IMR-90 (cell line): Measurements from ENCODE around the gene LCE2C. TPM values are rescaled to one million over a fixed set of nuclear protein-coding genes. Genes with fewer than 3 reads are reported as not detected.

Source experiments
- ATAC-seq: fragments of 200-7000 bp; cut with Tn5 transposase; 2 replicates; pipeline ENCODE4 v1.9.1; 2020; ENCODE audit warnings: low read depth, mild to moderate bottlenecking, moderate library complexity
- BruUV-seq: library from RNA; stranded (reverse); fragments of 400-500 nt; replicated peaks from 2 replicates; lab custom pipeline; 2021; lab: Mats Ljungman, UMichigan
- CTCF ChIA-PET: fragments of 300-600 bp; formaldehyde crosslinking; extraction: SDS; loops from one replicate; lab custom pipeline; 2021; ENCODE audit warnings: antibody characterized with exemption; lab: Yijun Ruan, JAX
- POLR2A ChIA-PET: fragments of 300-600 bp; sonication (Branson Sonifier 250); formaldehyde crosslinking; loops from one replicate; lab custom pipeline; 2022; ENCODE audit warnings: antibody characterized with exemption; ENCODE audit not compliant: unreplicated experiment; lab: Charles Lee
- DNase-seq: peaks from one replicate; pipeline ENCODE4 v3.0.0; 2013
- H2AFZ ChIP-seq: replicated peaks from 2 replicates; pipeline ENCODE3; 2013; ENCODE audit warnings: low read length, mild to moderate bottlenecking; ENCODE audit not compliant: poor library complexity
- H2AK5ac ChIP-seq: 2 replicates; pipeline ENCODE4 v1.6.1; 2013; ENCODE audit warnings: low read depth, low read length, inconsistent platforms
- H2AK9ac ChIP-seq: replicated peaks from 2 replicates; pipeline ENCODE3; 2013; ENCODE audit warnings: mild to moderate bottlenecking, low read depth, low read length, moderate library complexity; ENCODE audit not compliant: poor library complexity
- H2BK120ac ChIP-seq: 2 replicates; pipeline ENCODE4 v1.6.1; 2013; ENCODE audit warnings: low read depth, low read length, inconsistent platforms
- H2BK15ac ChIP-seq: 3 replicates; pipeline ENCODE4 v1.6.1; 2013; ENCODE audit warnings: low read depth, low read length, inconsistent platforms
- H2BK20ac ChIP-seq: 2 replicates; pipeline ENCODE4 v1.6.1; 2013; ENCODE audit warnings: low read depth, mild to moderate bottlenecking, inconsistent platforms, low read length, moderate library complexity
- H2BK5ac ChIP-seq: 2 replicates; pipeline ENCODE4 v1.6.1; 2013; ENCODE audit warnings: mild to moderate bottlenecking, low read depth, low read length, inconsistent platforms; ENCODE audit not compliant: poor library complexity, severe bottlenecking
- H3K14ac ChIP-seq: replicated peaks from 2 replicates; pipeline ENCODE4 v1.6.1; 2013; ENCODE audit warnings: low read depth, low read length, inconsistent platforms
- H3K18ac ChIP-seq: 2 replicates; pipeline ENCODE4 v1.6.1; 2013; ENCODE audit warnings: low read depth, low read length, control low read depth
- H3K23ac ChIP-seq: 2 replicates; pipeline ENCODE4 v1.6.1; 2013; ENCODE audit warnings: low read depth, low read length, inconsistent platforms
- H3K27ac ChIP-seq: 2 replicates; pipeline ENCODE4 v1.5.1; 2013; ENCODE audit warnings: mild to moderate bottlenecking, control low read depth, low read length; ENCODE audit not compliant: insufficient read depth
- H3K27me3 ChIP-seq: 2 replicates; pipeline ENCODE4 v1.6.1; 2013; ENCODE audit warnings: low read length; ENCODE audit not compliant: control insufficient read depth, insufficient read depth
- H3K36me3 ChIP-seq: 2 replicates; pipeline ENCODE4 v1.6.1; 2013; ENCODE audit warnings: low read length, mixed read lengths; ENCODE audit not compliant: control insufficient read depth, insufficient read depth
- H3K4ac ChIP-seq: 2 replicates; pipeline ENCODE4 v1.6.1; 2013; ENCODE audit warnings: low read depth, low read length, inconsistent platforms
- H3K4me1 ChIP-seq: 2 replicates; pipeline ENCODE4 v1.6.1; 2013; ENCODE audit warnings: low read length, mixed read lengths; ENCODE audit not compliant: control insufficient read depth, insufficient read depth
- H3K4me2 ChIP-seq: 2 replicates; pipeline ENCODE4 v1.6.1; 2013; ENCODE audit warnings: low read depth, mild to moderate bottlenecking, control low read depth, low read length, moderate library complexity
- H3K4me3 ChIP-seq: 2 replicates; pipeline ENCODE4 v1.5.1; 2013; ENCODE audit warnings: low read depth, mild to moderate bottlenecking, control low read depth, low read length, moderate library complexity; ENCODE audit not compliant: insufficient read depth
- H3K56ac ChIP-seq: 2 replicates; pipeline ENCODE4 v1.6.1; 2013; ENCODE audit warnings: low read length, inconsistent platforms; ENCODE audit not compliant: insufficient read depth; ENCODE audit errors: extremely low read depth
- H3K79me1 ChIP-seq, 2 experiments: 2 replicates each; pipeline ENCODE4 v1.6.1; 2013; ENCODE audit warnings: low read length in 2 of 2, inconsistent platforms in 1 of 2, low read depth in 1 of 2
- H3K9ac ChIP-seq: 2 replicates; pipeline ENCODE4 v1.6.1; 2013; ENCODE audit warnings: low read depth, low read length, control low read depth
- H3K9me1 ChIP-seq: 2 replicates; pipeline ENCODE4 v1.6.1; 2013; ENCODE audit warnings: low read length, inconsistent platforms; ENCODE audit not compliant: insufficient read depth
- H3K9me3 ChIP-seq: 2 replicates; pipeline ENCODE4 v1.6.1; 2013; ENCODE audit warnings: low read length; ENCODE audit not compliant: control insufficient read depth, insufficient read depth
- H4K20me1 ChIP-seq: 2 replicates; pipeline ENCODE4 v1.6.1; 2013; ENCODE audit warnings: low read length, inconsistent platforms; ENCODE audit not compliant: insufficient read depth
- H4K5ac ChIP-seq: 2 replicates; pipeline ENCODE4 v1.6.1; 2013; ENCODE audit warnings: mild to moderate bottlenecking, low read depth, low read length, control low read depth
- H4K8ac ChIP-seq, 2 experiments: 2 replicates each; pipeline ENCODE4 v1.6.1; 2013; ENCODE audit warnings: low read depth in 2 of 2, low read length in 2 of 2, control low read depth in 1 of 2, inconsistent platforms in 1 of 2
- H4K91ac ChIP-seq: 2 replicates; pipeline ENCODE4 v1.6.1; 2013; ENCODE audit warnings: low read depth, low read length, inconsistent platforms; ENCODE audit not compliant: insufficient read depth
- ELK1 ChIP-seq: fragments of 150-350 bp; IDR thresholded peaks from 2 replicates; pipeline ENCODE4 v1.6.1; 2016; ENCODE audit warnings: low read depth, mild to moderate bottlenecking, low read length, moderate library complexity, borderline replicate concordance
- MAFK ChIP-seq: IDR thresholded peaks from 2 replicates; pipeline ENCODE4 v1.6.1; 2012; ENCODE audit warnings: low read depth, low read length, improper control_type of control experiment
- MAZ ChIP-seq: IDR thresholded peaks from 2 replicates; pipeline ENCODE4 v1.6.1; 2012; ENCODE audit warnings: low read depth, mild to moderate bottlenecking, low read length, improper control_type of control experiment, moderate library complexity, borderline replicate concordance
- RFX5 ChIP-seq: IDR thresholded peaks from 2 replicates; pipeline ENCODE4 v1.8.0; 2012; ENCODE audit warnings: low read depth, mild to moderate bottlenecking, low read length, moderate library complexity
- SMC3 ChIP-seq: fragments of 150-350 bp; IDR thresholded peaks from 2 replicates; pipeline ENCODE4 v1.6.1; 2016; ENCODE audit warnings: low read depth, mild to moderate bottlenecking, antibody characterized with exemption, low read length, moderate library complexity
- WGBS, 2 experiments: methylation state at CpG; one replicate each; pipeline versions ENCODE4 v1.1.5 to v1.1.7; 2013; ENCODE audit warnings: missing lambda C conversion rate in 2 of 2; ENCODE audit not compliant: insufficient read length in 1 of 2; ENCODE audit errors: extremely low coverage in 2 of 2; 5-methylcytosine and 5-hydroxymethylcytosine counted together
- dilution Hi-C: fragments of 300-500 bp; cut with HindIII; formaldehyde crosslinking; loops from one replicate; pipeline ENCODE4 v1.14.3; 2018; ENCODE audit warnings: low sequenced_read_pairs; ENCODE audit not compliant: unreplicated experiment
- in situ Hi-C: fragments of 300-500 bp; cut with MboI; formaldehyde crosslinking; loops from 3 replicates; pipeline ENCODE4 v1.14.3; 2019; ENCODE audit warnings: low sequenced_read_pairs, inconsistent platforms, mixed read lengths
- intact Hi-C: fragments of 100-400 bp; cut with micrococcal nuclease; formaldehyde crosslinking; loops from 2 replicates; pipeline ENCODE4 v1.10.0; 2022
- polyA plus RNA-seq, 3 experiments: library from polyadenylated mRNA; depleted of rRNA; stranded (reverse); fragments of >200 nt; gene quantifications; 2 replicates each; pipeline ENCODE4 v1.2.3, GENCODE V29; 2012; ENCODE audit warnings: low replicate concordance in 1 of 3
- total RNA-seq: library from RNA; depleted of rRNA; stranded (reverse); fragments of >200 nt; gene quantifications from 2 replicates; pipeline ENCODE4 v1.2.3, GENCODE V29; 2012
- TF ChIP-seq, protein P1 (sequence below): fragments of 150-350 bp; IDR thresholded peaks from 2 replicates; pipeline ENCODE4 v1.6.1; 2017; ENCODE audit warnings: mild to moderate bottlenecking, antibody characterized with exemption, low read length, low read depth

Gene LCE2C
- total and polyA plus RNA-seq, 2 of the 4 experiments (the other 2 are of a cell fraction): not detected

- ATAC-seq (no peak), DNase-seq (no peak)
- in situ Hi-C loops: no loop called here
- no peak overlapping the region for H4K8ac ChIP-seq
- no peak overlapping the region for H3K9ac ChIP-seq
- no peak overlapping the region for H2BK20ac ChIP-seq
- no peak overlapping the region for H4K5ac ChIP-seq
- no peak overlapping the region for H2AK5ac ChIP-seq
- no peaks in the 10 kb centered on the region for H4K20me1 ChIP-seq
- BruUV-seq: no TSS peak
- H3K14ac ChIP-seq: no peak overlapping the region
- no CpG with 5 or more reads among the region's 3 CpGs for WGBS, 2 experiments
- ChIA-PET CTCF (no interaction called here), POLR2A (no interaction called here)
- no peaks in the 10 kb centered on the region for H3K36me3 ChIP-seq
- H2BK15ac ChIP-seq: no peak overlapping the region
- dilution Hi-C loops: no loop called here
- H3K4me1 ChIP-seq: no peaks in the 10 kb centered on the region
- H2AK9ac ChIP-seq: no peak overlapping the region
- no peaks in the 10 kb centered on the region for H3K79me1 ChIP-seq
- no peak overlapping the region for H3K27ac ChIP-seq
- H3K4ac ChIP-seq: no peak overlapping the region
- H3K4me2 ChIP-seq: no peak overlapping the region
- no peak overlapping the region for H3K18ac ChIP-seq
- no peak overlapping the region for H2BK5ac ChIP-seq
- TF ChIP-seq, protein P1, sequence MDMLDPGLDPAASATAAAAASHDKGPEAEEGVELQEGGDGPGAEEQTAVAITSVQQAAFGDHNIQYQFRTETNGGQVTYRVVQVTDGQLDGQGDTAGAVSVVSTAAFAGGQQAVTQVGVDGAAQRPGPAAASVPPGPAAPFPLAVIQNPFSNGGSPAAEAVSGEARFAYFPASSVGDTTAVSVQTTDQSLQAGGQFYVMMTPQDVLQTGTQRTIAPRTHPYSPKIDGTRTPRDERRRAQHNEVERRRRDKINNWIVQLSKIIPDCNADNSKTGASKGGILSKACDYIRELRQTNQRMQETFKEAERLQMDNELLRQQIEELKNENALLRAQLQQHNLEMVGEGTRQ: no peak
- TF ChIP-seq MAZ: no peak
- TF ChIP-seq RFX5: no peak
- no peak for TF ChIP-seq MAFK
- no peak for TF ChIP-seq ELK1
- TF ChIP-seq SMC3: no peak
- no peaks in the 10 kb centered on the region for H3K9me1 ChIP-seq
- no peak overlapping the region for H3K56ac ChIP-seq
- no peak overlapping the region for H2BK120ac ChIP-seq
- intact Hi-C loops: no loop called here
- H2AFZ ChIP-seq: no peak overlapping the region
- H3K9me3 ChIP-seq: no peaks in the 10 kb centered on the region
- no peaks in the 10 kb centered on the region for H3K27me3 ChIP-seq
- no peak overlapping the region for H3K4me3 ChIP-seq
- H3K23ac ChIP-seq: no peak overlapping the region
- H4K91ac ChIP-seq: no peak overlapping the region
These were observed 29.9 kb upstream of the LCE2C start for GRCh38 chr1:152645146-152645545.
